Pancreas (tissue), 10 donors: ENCODE measurements around the gene SMTNL2. TPM values are rescaled to one million over a fixed set of nuclear protein-coding genes. Genes with fewer than 3 reads are reported as not detected.
"Not testable (repeated sequence)": the region's sequence is repeated elsewhere in the genome, so short reads cannot be mapped to it uniquely, and the experiment has no call there.

Experiments used
- ATAC-seq, 4 donors: fragments of 200-7000 bp; cut with Tn5 transposase; one replicate each; pipeline versions ENCODE4 v1.8.0 to v1.9.1; 2020; ENCODE audit warnings: mild to moderate bottlenecking in 4 of 4, moderate library complexity in 4 of 4
- DNase-seq, 6 donors: peaks; one replicate each; pipeline ENCODE4 v3.0.0-alpha.2; 2020
- FAIRE-seq: peaks from 2 replicates; lab custom pipeline; 2012; peaks lifted over from hg19 to GRCh38; lab: Jason Lieb, UNC
- H3K27ac ChIP-seq, 4 donors: fragments of 200-600 bp; sonication (generic); 1 replicate in 3 of 4; 2 replicates in 1 of 4; pipeline versions ENCODE4 v1.5.0 to v1.8.0; 2020
- H3K27me3 ChIP-seq, 4 donors: fragments of 200-600 bp; one replicate each; pipeline ENCODE4 v1.8.0; 2021
- H3K36me3 ChIP-seq, 3 donors: fragments of 200-600 bp; sonication (generic) in 1 of 3; one replicate each; pipeline versions ENCODE4 v1.5.0 to v1.8.0; 2020 to 2021
- H3K4me1 ChIP-seq, 3 donors: fragments of 200-600 bp; one replicate each; pipeline ENCODE4 v1.8.0; 2021
- H3K4me3 ChIP-seq, 4 donors: fragments of 200-600 bp; sonication (generic) in 2 of 4; one replicate each; pipeline versions ENCODE4 v1.5.0 to v1.8.0; 2020 to 2021
- H3K9me3 ChIP-seq, 4 donors: fragments of 200-600 bp; one replicate each; pipeline ENCODE4 v1.8.0; 2021
- CTCF ChIP-seq, 4 donors: fragments of 200-600 bp; sonication (generic) in 3 of 4; IDR thresholded peaks; one replicate each; pipeline versions ENCODE4 v1.5.0 to v1.8.0; 2021; ENCODE audit warnings: antibody characterized with exemption in 4 of 4
- WGBS, 2 donors: extraction: QIAGEN DNeasy Blood & Tissue Kit; methylation state at CpG; one replicate each; pipeline ENCODE4 v1.1.7; 2013; 5-methylcytosine and 5-hydroxymethylcytosine counted together
- intact Hi-C, 3 donors: fragments of 100-400 bp; cut with DNase I; formaldehyde crosslinking; loops; one replicate each; pipeline versions ENCODE4 v1.11.1 to v1.14.2; 2022
- polyA plus RNA-seq, 2 donors: library from polyadenylated mRNA; stranded (reverse); fragments of 200-250 nt; gene quantifications; one replicate each; pipeline ENCODE4 v1.2.3, GENCODE V29; 2013
- total RNA-seq, 6 donors: library from RNA; stranded (reverse); fragmentation: NEBNext Ultra II Directional in 4 of 6; extraction: Animal tissue kit (Norgen Biotek cat#: 25700) in 4 of 6; gene quantifications; one replicate each; pipeline versions ENCODE4 v1.2.1 to v1.2.4, GENCODE V29; 2021 to 2023
- donor health status: healthy with polysubstance abuse.
- donor health status: DM: no; HTN: no; CAD: no; lungs with moderate emphysema.
- donor health status: DM: no; HTN: no; CAD: no.
- donor health status: control.
- donor health status: control.
- donor health status: Bipolar disorder and iron deficiency.
- donor health status: DM: yes; HTN: yes; CAD: no.
- donor health status: DM: no; HTN: no; CAD: no.
- donor health status: DM: no; HTN: no; CAD: no.
- donor health status: DM: yes; HTN: yes; CAD: no.

Gene SMTNL2
- total and polyA plus RNA-seq, 8 donors: 0.09 to 0.59 (median 0.26) TPM; not detected in 2

DNA sequence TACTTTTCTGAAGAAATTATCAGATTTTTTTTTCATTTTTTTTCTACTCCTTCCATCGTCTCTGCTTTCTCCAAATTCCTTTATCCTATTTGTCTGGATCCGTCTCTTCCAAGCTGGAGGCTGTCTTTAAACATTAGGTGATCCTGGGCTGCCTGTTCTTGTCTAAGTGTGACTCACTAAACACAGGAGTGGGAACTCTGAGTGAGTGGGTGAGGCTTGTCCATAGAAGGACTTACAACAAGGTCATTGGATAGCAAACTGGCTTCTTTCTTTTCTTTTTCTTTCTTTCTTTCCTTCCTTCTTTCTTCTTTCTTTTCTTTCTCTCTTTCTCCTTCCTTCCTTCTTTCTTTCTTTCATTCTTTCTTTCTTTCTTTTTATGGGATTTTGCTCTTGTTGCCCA lies 38.9 kb downstream of the SMTNL2 start:
- Histone ChIP-seq H3K27me3 (no peaks in the 10 kb centered on the region), H3K4me3 (no peak overlapping the region), H3K4me1 (no peaks in the 10 kb centered on the region), H3K9me3 (no peaks in the 10 kb centered on the region), H3K36me3 (no peaks in the 10 kb centered on the region), H3K27ac (no peak overlapping the region)
- ATAC-seq (peak in 1 of 4 donors; percentile 36), FAIRE-seq (no peak), DNase-seq (no peak)
- TF ChIP-seq CTCF (IDR thresholded peaks at IDR 0.05): no peak
- 68 to 83% methylated on average over 2 of the region's 2 CpGs for WGBS, 2 donors
- intact Hi-C loops: no loop called here

DNA sequence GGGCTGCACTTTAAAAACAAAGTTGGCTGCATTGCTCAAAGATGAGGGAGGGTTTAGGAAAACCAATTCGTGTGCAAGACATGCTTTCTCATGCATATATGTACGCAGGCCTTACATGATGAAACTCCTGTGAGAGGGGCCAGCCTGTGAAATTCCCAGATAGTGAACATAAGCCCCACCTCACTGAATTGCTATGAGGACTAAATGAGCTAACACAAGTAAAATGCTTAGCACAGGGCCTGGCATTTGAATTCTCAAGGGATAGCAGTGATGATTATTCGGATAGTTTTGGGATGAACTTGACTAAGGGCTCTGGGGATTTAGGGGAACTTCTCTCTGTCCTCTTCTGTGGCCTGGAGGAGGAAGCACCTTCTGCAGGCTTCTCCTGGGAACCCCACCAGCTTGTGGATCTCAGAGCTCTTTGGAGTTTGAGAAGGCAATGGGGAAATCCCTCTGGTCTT lies 40.2 kb downstream of the SMTNL2 start:
- H3K27ac ChIP-seq, H3K36me3 ChIP-seq, DNase-seq, H3K9me3 ChIP-seq, FAIRE-seq, H3K27me3 ChIP-seq, ATAC-seq, H3K4me3 ChIP-seq, H3K4me1 ChIP-seq: not testable (repeated sequence)
- intact Hi-C loops: loop anchor here in 1 of 3 donors (2.0 kb wide), 1 partner anchor 58 kb away; no protein-coding TSS in a partner anchor
- WGBS, 2 donors: 67 to 82% methylated on average over 3 of the region's 3 CpGs

GRCh38 chr17:4625181-4625617 lies 40.9 kb downstream of the SMTNL2 start:
- intact Hi-C loops: loop anchor here in 2 of 3 donors (2.0 to 5.0 kb wide), 3 partner anchors 58 to 203 kb away; no protein-coding TSS in a partner anchor
- Histone ChIP-seq H3K27ac (no peak overlapping the region), H3K36me3 (no peaks in the 10 kb centered on the region), H3K27me3 (no peaks in the 10 kb centered on the region), H3K4me1 (no peaks in the 10 kb centered on the region), H3K9me3 (no peaks in the 10 kb centered on the region), H3K4me3 (no peak overlapping the region)
- FAIRE-seq (no peak), ATAC-seq (no peak), DNase-seq (no peak)
- WGBS, 2 donors: 75 to 85% methylated on average over 12 of the region's 12 CpGs
- no peak for TF ChIP-seq CTCF (IDR thresholded peaks at IDR 0.05)

DNA sequence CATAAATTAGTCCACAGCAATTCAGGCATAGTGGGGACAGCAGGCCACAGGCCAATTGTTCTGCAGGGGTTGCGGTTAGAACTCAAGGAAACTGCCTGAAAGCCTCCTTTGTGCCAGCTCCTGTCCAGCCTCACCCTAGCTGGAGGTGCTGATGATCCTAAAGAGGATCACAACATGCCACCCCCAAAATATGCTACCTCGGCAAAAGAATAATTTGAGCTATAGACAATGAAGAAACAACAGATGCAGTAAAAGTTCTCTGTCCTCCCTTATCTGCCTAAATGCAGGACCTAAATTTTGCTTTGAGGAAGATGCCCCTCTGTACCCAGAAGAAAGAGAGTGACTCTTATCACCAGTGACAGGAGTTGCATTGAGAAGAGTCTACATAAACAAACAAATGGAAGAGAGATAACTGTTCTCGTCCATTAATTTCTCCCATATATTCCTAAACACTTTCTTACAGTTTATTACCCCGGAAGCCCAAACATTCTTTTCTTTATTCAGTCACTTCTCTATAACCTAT lies 42.5 kb downstream of the SMTNL2 start:
- H3K36me3 ChIP-seq: no peaks in the 10 kb centered on the region

DNA sequence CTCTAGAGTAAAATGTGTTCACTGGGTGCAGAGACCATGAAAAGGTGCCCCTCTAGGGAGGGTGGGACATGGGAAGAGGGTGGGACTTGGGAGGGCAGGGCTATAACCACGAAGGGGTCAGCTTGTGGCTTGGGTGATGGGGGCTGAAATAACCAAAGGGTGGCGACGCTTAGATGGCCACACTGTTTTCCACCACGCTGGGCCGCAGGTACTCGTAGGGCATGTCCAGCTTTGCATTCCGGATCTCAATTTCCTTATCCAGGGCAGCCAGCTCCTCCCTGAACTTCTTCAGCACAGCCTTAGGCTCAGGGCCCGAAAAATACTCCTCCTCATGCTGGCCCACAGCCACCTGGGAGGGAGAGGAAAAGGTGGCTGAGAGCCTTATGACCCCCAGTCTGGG lies 47.1 kb downstream of the SMTNL2 start:
- Histone ChIP-seq H3K4me1 (no peaks in the 10 kb centered on the region), H3K9me3 (no peaks in the 10 kb centered on the region), H3K27me3 (no peaks in the 10 kb centered on the region), H3K27ac (no peak overlapping the region), H3K36me3 (no peaks in the 10 kb centered on the region), H3K4me3 (no peak overlapping the region)
- FAIRE-seq (no peak), ATAC-seq (no peak), DNase-seq (no peak)
- TF ChIP-seq CTCF (IDR thresholded peaks at IDR 0.05): no peak
- WGBS, 2 donors: 62 to 76% methylated on average over 8 of the region's 8 CpGs
- intact Hi-C loops: no loop called here

More for the DNA sequence above, 42.5 kb downstream of the SMTNL2 start:
- Histone ChIP-seq H3K27ac (no peak overlapping the region), H3K27me3 (no peaks in the 10 kb centered on the region), H3K9me3 (no peaks in the 10 kb centered on the region), H3K4me1 (no peaks in the 10 kb centered on the region), H3K4me3 (no peak overlapping the region)
- intact Hi-C loops: loop anchor here in 2 of 3 donors (5.0 kb wide), 2 partner anchors 59 to 204 kb away; no protein-coding TSS in a partner anchor
- no peak for DNase-seq
- 47 to 54% methylated on average over 4 of the region's 4 CpGs for WGBS, 2 donors
- no peak for TF ChIP-seq CTCF (IDR thresholded peaks at IDR 0.05)
- no peak for ATAC-seq
- FAIRE-seq: no peak
